Fibroblast of pulmonary artery (primary cell): Measurements from ENCODE around the gene TICRR.

Experiments
- DNase-seq: peaks from one replicate; pipeline ENCODE4 v3.0.0-alpha.2; 2010; ENCODE audit warnings: low read depth
- H3K4me3 ChIP-seq: replicated peaks from 2 replicates; pipeline ENCODE4 v1.5.1; 2011; ENCODE audit warnings: low read depth, mild to moderate bottlenecking, control low read depth, low read length, moderate library complexity
- TF ChIP-seq, protein P1 (sequence below): IDR thresholded peaks from 2 replicates; pipeline ENCODE4 v1.5.1; 2011; ENCODE audit warnings: mild to moderate bottlenecking, control low read depth, low read length, inconsistent platforms; ENCODE audit errors: missing control alignments

The TICRR gene

DNA sequence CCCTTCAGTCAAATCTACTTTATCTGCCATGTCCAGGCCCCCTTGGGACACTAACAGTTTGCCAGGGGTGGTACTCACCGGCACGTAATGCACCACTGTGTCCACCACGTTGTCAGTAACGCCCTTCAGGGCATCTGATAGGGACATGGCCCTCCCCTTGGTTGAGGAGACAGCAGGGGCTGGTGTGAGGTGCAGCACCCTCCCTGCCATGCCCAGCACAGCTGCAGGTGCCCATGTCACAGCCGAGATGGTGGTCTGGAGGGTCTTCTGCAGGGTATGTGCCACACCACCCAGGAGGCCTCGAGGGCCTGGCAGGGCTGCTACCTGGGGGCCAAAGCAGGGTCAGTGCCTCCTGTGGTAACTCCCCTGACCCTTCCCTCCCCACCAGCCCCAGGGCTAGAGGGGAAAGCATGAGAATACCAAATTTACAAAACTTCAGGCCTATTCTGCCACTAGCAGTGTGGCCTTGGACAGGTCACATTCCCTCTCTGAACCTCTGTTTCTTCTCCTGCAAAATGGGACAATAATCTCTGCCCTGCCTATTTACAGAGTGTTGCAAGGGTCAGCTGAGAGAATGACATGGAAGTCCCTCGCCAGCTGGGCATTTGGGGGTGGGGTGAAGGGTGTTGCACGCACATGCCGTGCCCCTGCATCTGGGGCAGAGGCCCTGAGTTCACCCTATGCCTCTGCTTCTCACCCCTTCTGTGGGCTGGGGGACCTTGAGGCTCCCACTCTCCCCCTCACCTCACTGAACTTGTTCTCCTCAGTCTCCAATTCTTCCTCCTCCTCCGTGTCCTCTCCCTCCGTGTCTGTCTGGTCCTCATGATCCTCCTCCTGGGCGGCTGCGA lies 91.8 kb downstream of the TICRR start:
- no peak for DNase-seq
- no peak overlapping the region for H3K4me3 ChIP-seq
- TF ChIP-seq, protein P1, sequence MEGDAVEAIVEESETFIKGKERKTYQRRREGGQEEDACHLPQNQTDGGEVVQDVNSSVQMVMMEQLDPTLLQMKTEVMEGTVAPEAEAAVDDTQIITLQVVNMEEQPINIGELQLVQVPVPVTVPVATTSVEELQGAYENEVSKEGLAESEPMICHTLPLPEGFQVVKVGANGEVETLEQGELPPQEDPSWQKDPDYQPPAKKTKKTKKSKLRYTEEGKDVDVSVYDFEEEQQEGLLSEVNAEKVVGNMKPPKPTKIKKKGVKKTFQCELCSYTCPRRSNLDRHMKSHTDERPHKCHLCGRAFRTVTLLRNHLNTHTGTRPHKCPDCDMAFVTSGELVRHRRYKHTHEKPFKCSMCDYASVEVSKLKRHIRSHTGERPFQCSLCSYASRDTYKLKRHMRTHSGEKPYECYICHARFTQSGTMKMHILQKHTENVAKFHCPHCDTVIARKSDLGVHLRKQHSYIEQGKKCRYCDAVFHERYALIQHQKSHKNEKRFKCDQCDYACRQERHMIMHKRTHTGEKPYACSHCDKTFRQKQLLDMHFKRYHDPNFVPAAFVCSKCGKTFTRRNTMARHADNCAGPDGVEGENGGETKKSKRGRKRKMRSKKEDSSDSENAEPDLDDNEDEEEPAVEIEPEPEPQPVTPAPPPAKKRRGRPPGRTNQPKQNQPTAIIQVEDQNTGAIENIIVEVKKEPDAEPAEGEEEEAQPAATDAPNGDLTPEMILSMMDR: no peak

DNA sequence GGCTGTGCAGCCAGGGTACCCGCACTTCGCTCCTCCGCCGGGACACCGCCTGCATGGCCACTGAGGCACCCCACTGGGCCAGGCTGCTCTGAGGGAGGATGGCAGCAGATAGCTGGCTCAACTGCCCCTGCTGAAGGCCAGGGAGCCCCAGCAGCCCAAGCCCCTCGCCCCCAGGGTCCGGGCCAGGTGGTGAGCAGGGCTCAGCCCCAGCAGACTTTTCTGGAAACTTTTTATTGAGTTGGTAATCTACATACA lies 92.4 kb downstream of the TICRR start:
- TF ChIP-seq, protein P1: no peak
- no peak overlapping the region for H3K4me3 ChIP-seq

DNA sequence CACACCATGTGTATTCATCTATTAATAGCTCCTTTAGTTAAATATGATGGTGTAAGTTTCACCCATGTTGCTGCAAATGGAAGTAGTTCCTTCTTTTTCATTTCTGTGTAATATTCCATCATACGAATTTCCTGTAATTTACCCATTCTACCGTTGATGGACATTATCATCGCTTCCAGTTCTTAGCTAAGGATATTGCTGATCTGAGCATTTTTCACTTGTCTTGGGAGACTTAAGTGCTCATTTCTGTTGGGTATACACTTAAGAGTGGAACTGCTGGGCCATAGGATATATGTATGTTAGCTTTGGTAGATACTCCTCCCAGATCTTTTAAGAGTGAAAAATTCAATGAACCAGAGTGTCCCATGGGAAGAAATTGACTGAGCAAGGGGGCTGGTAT lies 92.9 kb downstream of the TICRR start:
- DNase-seq: no peak
- no peak overlapping the region for H3K4me3 ChIP-seq
- TF ChIP-seq, protein P1: no peak

More for the DNA sequence above, 92.4 kb downstream of the TICRR start:
- DNase-seq: no peak

DNA sequence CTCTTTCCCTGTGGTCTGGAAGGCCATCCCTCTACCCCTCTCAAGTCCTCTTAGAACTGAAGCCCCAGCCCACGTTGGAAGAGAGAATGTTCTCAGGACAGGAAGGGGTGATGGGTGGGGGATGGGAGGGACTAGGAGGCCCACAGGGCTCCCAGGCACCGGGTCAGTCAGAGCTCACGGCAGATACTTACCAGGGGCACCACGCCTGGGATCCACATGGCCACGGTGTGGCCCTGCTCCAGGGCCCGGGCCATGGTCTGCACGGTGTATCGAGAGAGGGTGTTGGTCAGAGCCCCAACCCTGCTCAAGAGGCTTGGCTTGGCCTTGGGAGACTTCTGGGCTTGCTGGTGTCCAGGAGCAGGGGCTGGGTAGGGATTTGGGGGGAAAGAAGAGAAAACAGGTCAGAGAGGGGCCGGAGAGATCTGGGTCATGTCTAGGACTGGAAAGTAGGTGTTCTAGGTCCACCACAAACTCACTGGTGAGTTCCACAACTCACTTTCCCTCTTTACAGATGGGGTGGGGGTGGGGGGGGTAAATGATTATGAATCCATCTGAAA lies 94.1 kb downstream of the TICRR start:
- TF ChIP-seq, protein P1: no peak
- H3K4me3 ChIP-seq: no peak overlapping the region
- no peak for DNase-seq

DNA sequence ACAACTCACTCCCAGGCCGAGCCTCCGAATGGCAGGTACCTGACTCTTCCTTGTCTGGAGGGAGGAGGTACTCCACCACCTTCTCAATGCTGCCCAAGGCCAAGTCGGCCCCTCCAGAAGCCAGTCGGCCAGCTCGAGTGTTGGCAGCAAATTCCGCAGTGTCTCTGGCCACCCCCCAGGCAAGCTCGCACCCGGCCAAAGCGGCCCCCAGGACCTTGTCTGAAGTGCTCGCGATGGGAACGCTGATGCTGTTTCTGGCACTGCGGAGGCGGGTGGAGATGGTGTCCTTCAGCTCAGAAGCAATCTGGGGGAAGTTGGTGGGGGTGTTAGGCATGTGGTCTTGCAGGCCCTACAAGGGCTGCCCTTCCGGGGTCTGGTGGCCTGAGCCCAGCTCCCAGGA lies 94.7 kb downstream of the TICRR start:
- TF ChIP-seq, protein P1: no peak
- DNase-seq: no peak
- no peak overlapping the region for H3K4me3 ChIP-seq

DNA sequence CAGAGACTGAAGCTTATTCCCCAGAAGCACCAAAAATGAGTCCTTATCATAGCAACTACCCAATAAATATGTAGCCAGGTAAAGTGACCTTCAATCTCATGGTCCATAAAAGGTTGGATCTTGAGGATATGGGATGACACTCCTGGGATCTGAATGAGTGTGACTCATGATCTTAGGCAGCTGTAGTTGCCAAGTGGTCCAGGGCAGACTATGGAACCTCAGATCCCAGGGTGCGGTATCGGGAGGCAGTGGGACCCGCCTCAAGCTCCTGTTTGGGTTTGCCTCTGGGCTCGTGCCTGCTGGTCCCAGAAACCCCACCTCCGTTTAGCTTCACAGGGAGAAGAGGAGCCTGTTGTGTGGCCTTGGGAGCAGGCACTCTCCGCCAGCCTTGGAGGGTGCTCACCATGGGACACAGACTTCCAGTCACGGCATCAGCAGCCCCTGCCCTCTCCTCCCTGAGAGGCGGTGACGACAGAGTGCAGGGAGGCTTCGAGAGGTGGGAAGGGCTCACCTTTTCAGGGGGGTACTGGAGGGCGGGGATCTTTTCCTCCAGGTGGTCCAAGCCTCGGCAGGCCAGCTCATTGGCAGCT lies 95.8 kb downstream of the TICRR start:
- TF ChIP-seq, protein P1: no peak

More for the DNA sequence above, 95.8 kb downstream of the TICRR start:
- H3K4me3 ChIP-seq: no peak overlapping the region
- no peak for DNase-seq
